SIG-M5 treated with dmso at 0.1 percent for 504 hours (cell line): ENCODE results near the gene CYP27C1.
A peak's percentile ranks its signal among the peaks of the same experiment; 100 is the strongest.

ENCODE experiments used
- DNase-seq: peaks from one replicate; lab custom pipeline; 2025; ENCODE audit not compliant: unreplicated experiment; lab: John Stamatoyannopoulos, UW

Gene CYP27C1

DNA sequence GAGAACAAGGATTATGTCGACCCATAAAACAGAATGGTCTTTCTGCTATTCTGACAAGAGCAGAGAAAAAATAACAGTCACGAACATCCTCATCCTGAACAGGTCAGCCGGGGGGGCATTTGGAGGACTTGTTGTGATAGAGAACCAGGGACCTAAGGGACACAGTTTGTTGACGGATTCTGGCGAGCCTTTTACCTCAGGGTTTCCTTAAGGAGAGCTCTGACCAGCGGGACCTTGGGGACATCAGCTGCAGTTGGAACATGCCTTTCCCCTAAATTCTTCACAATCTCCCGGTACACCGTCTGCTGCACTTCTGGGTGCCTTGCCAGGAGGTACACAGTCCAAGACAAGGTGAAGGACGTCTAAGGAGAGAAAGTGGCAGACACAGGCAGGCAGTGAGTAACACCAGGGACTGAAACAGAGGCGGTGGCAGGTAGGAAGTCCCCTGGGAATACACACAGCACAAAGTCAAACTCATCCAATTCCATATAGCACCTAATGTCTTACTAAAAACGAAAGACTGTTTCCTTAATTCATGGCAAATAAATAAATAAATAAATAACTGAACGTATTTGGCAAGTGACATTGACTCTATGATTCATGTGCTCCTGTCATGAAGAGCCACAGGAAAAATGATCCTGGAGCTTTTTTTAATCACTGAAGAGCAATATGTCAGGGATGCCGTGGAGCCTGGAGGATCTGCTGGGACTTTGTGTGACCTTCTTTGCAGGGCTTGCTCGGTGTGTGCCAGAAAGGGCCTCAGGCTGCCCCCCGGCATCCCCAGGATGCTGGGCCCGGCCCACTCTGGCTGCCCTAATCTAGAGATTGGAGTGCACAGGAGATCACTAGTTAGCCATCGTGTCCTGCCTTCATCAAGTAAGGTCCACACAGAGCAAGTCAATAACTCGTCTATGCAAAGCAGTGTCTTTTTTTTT lies 24.7 kb downstream of the CYP27C1 start:
- DNase-seq, result no peak

DNA sequence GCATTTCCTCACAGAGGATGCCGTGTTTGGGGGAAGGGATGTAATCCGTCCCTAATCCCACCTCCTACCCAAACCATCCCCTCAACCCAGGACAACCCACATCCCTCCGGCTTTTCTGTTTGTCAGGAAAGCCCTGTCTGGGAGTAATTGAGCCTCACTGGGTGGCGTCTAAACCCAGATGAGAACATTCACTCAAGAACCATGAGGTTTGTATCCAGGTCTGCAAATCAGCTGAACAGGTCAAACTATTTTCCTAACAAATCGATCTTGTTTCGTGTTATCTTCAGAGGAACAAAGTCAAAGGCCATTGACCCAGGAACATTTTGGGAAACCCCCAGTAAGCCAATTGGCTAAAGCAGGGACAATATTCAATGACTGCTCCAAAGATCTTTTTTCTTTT lies 25.7 kb downstream of the CYP27C1 start:
- DNase-seq, result no peak

DNA sequence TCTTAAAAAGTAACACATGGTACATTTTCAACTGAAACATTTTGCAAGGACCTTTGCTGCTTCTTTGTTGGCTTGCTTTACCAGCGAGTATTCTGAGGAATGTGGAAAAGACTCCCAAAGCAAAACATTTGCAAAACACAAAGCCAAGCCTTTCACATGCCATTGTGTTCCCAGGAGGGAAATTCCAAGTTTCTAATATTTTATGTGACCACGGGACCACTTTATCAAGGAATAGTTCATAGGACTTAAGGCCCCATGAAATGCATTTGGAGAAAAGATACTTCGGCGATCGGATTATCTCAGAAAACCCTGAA lies 26.2 kb downstream of the CYP27C1 start:
- DNase-seq, result no peak

DNA sequence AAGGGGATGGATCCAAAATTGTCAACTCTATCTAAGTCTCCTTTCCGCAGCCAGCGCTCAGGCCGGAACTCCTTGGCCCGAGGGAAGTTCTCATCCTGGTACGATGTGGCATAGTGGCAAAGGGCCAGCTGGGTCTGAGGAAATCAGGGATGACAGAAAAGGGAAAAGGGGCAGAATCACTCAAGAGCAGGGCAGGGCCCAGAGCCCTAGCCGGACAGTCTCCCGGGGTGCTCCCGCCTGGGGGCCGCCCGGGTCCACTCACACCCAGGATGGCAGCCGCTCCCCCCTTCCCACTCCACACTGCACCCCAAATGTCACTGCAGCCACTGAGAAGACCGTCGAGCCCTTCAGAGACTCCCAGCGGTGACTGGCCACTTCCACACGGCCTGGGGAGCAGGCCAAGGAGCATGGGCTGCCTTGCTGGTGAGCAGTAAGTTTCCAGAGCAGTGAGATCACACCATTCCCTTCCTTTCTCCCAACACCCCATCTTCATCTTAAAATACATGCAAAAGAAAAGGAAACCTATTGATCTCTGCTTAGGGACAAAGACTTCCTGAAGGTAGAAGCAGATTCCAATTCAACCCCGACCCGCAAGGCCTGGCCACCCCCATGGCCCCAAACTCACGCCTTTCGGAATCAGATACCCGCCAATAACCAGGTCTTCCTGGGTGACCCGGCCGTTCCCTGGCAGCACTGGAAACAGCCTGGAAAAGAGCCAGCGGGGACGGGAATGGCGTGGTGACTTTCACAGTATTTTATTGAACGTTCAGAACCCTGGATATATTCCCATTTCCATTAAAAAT lies 26.7 kb downstream of the CYP27C1 start:
- DNase-seq, result no peak

DNA sequence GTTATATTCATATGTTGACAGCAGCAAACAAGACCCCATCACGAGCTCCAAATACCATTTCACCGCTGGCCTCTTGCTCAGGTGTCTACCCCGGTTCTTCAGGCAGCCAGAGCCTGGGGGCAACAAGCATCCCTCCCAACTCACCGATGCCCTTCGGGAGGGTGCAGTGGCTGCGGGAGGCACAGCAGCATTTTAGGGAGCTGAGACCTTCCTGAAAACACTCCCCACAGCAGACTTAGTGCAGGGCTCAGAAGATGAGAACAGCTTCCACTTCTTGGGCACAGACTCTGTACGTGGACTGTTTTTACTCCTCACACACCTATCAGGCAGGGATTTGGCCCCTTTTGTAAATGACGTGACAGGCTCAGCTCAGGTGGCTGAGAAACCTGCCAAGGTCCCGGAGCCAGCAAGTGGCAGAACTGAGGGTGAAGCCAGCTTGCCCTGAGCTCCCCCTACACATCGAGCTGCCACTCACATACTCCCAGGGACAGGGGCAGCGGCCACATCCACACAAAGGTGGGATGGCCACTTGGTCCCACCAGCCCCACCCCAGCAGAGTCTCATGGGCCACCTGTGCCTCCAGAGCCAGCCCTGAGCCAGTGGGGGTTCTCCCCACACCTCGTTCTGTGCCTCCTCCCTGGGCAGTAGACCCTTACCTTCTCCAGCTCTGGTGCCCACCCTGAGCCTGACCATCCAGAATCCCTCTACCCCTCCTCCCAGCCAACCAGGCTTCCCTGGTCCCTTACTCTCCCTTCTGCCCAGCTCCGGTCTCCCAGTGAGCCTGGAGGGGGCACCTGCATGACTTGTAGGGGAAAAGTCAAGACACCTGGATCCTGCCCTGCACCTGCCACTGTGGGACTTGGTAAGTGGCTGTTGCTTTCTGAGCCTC lies 28.5 kb downstream of the CYP27C1 start:
- no peak for DNase-seq

DNA sequence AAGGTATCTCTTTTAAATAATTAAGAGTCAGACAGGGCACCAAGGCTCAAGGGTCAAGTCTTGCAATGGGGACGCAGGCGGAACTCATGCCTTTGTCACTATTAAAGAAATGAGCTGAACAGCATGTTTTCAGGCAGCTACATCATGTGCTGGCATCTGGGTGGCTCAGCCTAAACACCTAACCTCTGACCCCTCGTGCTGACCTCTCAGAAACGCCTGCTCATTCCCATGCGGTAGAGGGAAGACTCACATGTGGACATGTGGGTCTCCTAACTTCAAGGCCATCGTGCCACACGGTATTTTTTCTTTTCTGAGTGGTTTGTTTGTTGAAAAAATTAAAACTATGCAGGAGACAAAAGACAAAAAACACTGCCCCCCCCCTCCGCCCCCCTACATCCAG lies 31.3 kb downstream of the CYP27C1 start:
- DNase-seq, result no peak

DNA sequence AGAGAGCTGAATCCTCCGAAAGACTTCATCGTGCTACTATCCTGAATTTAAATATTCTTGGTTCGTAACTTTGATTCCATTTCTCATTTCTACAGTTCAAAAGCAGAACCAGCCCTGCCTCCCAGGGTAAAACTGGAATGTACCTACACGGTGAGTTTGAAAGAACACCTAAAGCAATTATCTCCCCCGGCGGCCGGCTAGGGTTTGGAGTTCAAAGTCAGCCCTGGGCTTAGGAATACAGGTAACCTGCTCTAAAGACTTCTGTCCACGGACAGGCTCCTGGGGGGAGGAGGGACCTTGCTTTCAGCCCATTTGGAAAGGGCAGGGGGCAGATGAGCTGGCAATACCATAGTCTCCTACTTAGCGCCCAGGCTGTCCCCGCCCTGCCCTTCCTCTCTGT lies 32.3 kb downstream of the CYP27C1 start:
- no peak for DNase-seq

DNA sequence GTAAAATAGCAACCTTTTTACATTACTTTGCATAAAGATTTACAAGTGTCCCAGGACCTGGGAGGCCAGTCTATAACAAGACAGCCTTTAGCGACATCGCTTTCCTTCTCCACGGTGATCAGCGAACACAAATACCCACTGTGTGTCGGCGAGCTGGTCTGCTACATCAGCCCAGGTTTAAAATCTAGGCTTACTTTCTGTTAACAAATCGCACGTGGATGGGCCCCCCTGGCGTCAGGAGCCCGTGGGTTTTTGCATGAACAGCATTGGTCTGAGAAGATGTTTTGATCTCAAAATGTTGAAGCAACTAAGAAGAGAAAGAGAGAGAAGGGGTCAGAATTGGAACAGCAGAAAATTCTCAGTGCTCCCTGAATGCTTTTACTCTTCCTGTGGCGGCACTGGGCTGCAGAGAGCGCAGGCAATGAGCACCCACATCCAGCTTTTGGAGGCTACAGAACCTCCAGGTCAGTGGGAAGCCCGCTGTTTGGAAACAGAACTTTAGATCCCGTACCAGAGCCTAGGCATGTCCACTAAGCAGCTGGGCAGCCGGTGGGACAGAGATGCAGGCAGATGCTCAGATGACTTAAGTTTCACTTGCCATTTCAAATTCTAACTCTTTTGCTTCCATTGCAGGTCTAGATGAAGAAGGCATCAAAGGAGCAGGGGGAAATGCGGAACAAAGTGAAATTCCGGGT lies 32.9 kb downstream of the CYP27C1 start:
- no peak for DNase-seq

DNA sequence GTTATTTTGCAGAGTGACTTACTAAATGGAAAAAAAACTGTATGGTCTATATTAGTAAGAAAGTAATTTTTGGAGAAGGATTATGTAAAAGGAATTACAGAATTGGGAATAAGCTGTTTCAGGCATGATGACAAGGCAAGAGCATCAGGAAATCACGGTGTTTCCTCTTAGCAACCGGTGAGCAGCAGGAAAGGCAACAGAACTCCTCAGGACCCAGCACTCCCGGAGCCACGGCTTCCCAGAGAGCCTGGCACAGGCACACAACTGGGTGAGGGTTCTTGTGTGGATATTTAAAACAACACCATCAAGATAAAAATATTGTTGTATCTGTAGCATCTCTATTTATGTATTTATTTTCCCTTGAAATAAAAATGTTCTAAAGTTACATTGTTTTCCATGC lies 34.4 kb downstream of the CYP27C1 start:
- no peak for DNase-seq

DNA sequence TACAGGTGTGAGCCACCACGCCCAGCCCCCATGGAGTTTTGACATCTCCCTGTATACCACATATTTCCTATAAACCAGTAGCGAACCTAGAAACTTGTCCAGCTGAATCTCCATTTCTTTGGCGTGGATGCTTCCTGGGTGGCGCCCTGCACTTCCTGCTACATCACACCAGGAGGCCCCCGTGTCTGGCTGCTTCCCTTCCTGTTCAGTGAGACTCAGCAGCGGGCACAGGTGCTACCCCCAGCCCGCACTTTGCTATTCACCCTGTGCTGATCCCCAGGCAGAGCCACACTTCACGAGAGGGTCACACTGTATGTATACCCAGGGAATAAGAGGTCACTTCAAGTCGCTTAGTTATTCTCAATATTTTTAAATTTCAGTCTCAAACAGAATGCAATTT lies 35.0 kb downstream of the CYP27C1 start:
- no peak for DNase-seq

DNA sequence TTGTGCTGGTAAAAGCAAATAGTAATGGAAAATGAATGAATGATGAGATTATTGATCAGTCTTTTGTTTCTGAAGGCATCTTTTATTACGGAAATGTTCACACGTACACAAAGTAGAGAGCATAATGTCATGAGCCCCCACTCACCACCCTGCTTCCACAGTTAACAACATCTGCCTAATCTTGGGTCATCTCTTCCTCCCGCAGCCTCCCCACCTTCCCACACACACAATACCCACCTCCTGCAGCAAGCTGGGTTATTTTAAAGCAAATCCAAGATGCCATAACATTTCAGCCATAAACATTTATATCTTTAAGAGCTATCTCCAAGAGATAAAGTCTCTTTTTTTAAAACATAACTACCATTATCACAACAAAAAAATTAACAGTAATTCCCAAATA lies 36.3 kb downstream of the CYP27C1 start:
- DNase-seq, result no peak

DNA sequence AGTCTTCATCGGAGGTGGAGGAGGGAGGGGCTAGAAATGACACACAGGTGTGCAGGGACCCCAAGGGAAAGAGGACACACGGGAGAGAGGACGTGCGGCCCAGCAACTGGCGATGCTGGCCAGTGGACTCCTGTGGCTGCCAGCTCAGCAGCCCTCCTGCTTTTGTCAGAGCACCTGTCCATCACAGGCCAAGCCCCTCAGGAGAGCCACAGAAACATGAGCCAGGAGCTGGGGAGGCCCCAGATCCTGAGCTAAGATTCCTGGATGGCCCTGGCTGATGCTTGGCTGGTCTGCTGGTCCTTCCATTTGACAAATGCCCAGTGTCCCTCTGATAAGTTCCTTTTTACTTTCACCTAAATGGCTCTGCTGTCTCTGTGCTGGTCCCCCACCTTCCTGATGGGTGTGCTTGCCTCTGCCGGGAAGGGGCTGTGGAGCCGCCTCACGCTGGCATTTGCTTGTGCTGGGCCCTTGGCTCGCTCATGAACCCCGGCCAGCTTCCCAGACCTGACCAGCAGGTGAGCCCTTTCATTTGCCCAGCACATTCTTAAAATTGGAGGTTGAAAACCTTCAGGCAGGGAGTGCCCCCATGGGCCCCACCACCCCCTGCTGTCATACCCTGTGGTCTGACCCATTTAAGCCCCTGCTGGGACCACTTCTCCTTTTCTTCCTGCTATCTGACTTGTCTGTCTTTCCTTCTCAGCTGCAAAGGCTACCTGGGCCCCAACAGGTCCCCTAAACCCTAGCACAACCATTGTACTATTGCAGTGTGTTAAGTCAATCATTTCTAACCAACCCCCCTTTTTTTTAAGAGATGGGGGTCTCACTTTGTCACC lies 37.3 kb downstream of the CYP27C1 start:
- peak; percentile 38 for DNase-seq

DNA sequence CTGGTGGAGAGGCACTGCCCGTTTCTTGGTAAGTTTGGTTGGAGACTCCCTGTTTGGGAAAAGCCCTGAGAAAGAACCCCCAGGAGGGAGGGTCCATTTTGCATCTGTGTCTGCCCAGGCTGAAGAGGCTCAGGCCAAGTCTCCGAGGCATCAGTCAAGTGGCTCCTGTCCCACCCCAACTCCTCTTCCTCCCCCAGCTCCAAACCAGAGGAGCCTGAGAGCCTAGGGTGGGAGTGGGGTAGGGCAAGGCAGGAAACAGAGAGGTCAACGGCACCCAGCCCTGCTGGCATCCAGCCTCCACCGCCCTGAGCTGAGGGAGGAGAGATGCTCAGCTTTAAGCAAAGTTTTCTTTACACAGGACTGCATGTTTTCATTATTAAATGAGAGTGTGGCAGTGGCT lies 38.2 kb downstream of the CYP27C1 start:
- no peak for DNase-seq

DNA sequence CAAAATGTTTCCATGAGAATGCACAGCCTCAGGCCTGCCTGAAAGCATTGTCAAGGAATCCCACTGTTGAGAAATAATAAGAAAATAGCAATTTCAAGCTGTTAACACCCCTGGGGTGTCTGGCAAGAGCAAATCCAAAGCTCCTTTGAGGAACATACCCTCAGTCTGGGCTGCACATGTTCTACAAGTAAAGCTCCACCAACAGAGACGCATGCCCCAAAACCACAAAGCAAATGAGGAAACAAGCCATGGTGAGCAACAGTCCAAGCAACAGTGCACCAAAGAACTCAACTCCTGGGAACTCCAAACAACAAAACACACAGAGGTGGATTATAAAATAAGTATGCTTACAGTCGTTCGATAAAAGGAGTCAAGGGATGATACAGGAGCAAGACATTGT lies 40.3 kb downstream of the CYP27C1 start:
- peak; percentile 64 for DNase-seq

DNA sequence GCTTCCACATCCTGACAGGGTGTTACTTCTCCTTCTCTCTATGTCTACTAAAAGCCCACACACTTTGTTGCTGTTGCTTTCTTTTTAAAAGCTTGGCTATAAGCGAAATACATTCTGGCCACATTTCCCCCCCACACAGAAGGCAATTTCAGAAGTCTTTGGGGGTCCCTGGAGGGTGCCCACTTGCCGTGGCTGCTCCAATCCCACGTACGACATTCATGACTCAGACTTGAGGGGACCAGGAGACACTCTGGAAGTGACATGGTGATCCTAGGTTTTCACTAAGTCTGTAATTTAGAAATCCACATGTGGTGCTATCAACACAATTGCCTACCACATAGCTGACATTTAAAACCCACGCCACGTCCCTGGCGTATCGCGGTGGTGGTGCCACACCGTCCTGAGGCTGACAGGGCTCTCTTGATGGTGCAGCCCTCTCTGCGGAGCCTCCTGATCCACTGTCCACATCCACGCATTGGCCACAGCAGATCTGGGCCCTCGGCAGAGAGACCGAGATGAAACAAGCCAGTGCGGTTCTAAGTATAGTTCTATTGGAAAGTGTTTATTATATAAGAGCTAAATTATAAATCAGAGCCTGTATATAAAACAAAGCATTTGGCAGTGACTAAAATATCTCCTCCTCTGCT lies 42.4 kb downstream of the CYP27C1 start:
- no peak for DNase-seq

DNA sequence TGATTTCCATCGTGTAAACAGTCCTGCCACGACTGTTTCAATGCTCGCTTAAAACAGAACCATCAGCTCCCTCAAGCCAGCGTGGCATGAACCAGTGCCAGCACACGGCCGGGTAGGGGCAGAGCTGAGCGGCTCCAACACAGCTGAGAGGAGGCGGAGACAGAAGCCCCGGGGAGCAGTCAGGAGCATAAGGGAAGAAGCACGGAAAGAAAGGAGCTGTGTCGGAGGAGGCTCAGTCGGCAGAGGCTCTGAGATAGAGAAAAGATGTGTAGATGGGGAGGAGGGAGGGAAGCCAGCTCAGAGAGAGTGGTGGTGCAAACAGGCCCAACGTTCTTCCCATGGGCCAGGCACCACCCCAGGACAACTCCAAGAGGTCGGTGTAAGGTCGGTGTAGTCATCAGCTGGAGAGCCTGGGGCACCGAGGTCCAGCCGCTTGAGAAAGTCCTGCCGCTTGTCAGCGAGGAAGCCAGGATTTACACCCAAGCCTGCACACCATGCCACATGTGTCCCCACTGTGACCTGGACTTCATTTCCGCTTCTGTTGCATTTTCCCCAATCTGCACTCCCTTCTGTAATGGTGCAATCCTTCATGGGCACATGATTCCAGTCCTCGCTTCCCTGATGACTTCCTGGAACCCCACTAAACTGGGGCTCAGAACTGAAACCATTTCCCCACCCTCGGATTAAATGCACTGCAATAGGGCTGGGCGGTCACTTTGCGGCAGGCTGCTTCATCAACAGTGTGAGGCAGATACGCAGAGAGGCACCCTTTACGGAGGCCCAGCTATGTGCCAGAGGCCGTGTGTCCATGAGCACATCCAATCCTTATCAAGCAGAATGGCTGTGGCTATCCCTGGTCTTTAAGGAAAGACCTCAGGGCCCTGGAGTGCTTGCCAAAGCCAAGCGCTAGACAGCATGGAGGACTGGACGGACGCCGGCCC lies 43.5 kb downstream of the CYP27C1 start:
- no peak for DNase-seq

DNA sequence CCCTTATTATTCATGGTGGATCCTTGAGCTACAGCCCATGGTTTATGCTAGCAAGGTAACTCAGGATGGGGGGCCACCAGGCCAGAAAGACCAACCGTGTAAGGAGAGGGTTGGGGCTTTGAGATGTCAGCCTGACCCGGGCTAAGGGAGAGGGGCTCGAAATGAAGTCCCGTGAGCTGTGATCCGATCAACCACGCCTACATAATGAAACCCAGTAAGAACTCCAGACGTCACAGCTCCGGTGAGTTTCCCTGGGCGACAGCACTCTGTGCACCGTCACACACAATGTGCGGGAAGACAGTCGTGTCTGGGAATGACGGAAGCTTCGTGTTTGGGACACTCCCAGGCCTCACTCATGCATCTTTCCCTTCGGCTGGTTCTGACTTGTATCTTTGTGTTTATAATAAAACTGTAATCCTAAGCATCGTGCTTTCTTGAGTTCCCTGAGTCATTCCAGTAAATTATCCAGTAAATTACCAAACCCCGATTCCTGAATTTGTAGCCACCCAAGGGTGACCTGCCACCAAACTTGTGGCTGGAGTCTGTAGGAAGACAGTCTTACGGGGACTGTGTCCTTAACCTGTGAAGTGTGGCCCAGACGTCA lies 44.2 kb downstream of the CYP27C1 start:
- DNase-seq, result no peak
